Effector memory CD8-positive, alpha-beta T cell (primary cell): ENCODE data around the gene LMAN1.

Source experiments
- ATAC-seq: fragments of 150-1000 bp; cut with Tn5 transposase; replicated peaks from 2 replicates; pipeline ENCODE4 v1.10.0; 2021; ENCODE audit warnings: mild to moderate bottlenecking, moderate library complexity
- DNase-seq, 3 experiments: peaks; one replicate each; pipeline ENCODE4 v3.0.0; 2021
- H3K27ac Mint-ChIP-seq, 2 donors: one replicate each; pipeline ENCODE4 v1.8.0; 2022; ENCODE audit warnings: mild to moderate bottlenecking in 2 of 2, mixed read lengths in 2 of 2, moderate library complexity in 2 of 2
- H3K27me3 Mint-ChIP-seq, 2 donors: one replicate each; pipeline ENCODE4 v1.8.0; 2022; ENCODE audit warnings: mixed read lengths in 2 of 2
- H3K36me3 Mint-ChIP-seq: one replicate; pipeline ENCODE4 v1.8.0; 2022; ENCODE audit warnings: mild to moderate bottlenecking, moderate library complexity, mixed read lengths; ENCODE audit not compliant: insufficient read depth
- H3K4me1 Mint-ChIP-seq, 2 donors: one replicate each; pipeline ENCODE4 v1.8.0; 2022; ENCODE audit warnings: low read depth in 2 of 2, mixed read lengths in 2 of 2
- H3K4me3 Mint-ChIP-seq, 2 donors: one replicate each; pipeline ENCODE4 v1.8.0; 2022; ENCODE audit warnings: mild to moderate bottlenecking in 2 of 2, mixed read lengths in 2 of 2, moderate library complexity in 2 of 2
- H3K9me3 Mint-ChIP-seq, 2 donors: one replicate each; pipeline ENCODE4 v1.8.0; 2022; ENCODE audit warnings: mixed read lengths in 2 of 2
- total RNA-seq, 9 experiments: gene quantifications; one replicate each; lab custom pipeline; 2026; lab: John Stamatoyannopoulos, UW

The LMAN1 gene
- total RNA-seq = 84.8 to 430 (median 158) reads per million in 9 experiments

- H3K36me3 Mint-ChIP-seq = peaks cover 18% of the 10 kb centered on the region
- peak; percentile 80 to 90 (median 89) for DNase-seq
- H3K4me1 Mint-ChIP-seq = peaks cover 14 to 24% of the 10 kb centered on the region in 2 donors
- peak within 1 kb of the TSS; percentile 87 to 88 for H3K27ac Mint-ChIP-seq
- H3K9me3 Mint-ChIP-seq = no peaks in the 10 kb centered on the region
- peak; percentile 86 for ATAC-seq
- H3K4me3 Mint-ChIP-seq = peak within 1 kb of the TSS; percentile 85 to 89
- no peaks in the 10 kb centered on the region for H3K27me3 Mint-ChIP-seq
Measured at GRCh38 chr18:59358712-59359575, at the start of gene LMAN1. Gene LMAN1, minus strand, starts transcription at chr18:59359265. Its CDS starts 21 bp downstream, at chr18:59359244.

- Mint-ChIP-seq H3K4me3 (no peak overlapping the region), H3K9me3 (no peaks in the 10 kb centered on the region), H3K36me3 (no peaks in the 10 kb centered on the region), H3K27me3 (no peaks in the 10 kb centered on the region), H3K27ac (no peak overlapping the region), H3K4me1 (peaks cover 2 to 4% of the 10 kb centered on the region in 2 donors)
- peak; percentile 50 to 65 (median 52) for DNase-seq
- peak; percentile 85 for ATAC-seq
Measured at GRCh38 chr18:59402432-59403090, 43.5 kb upstream of the LMAN1 start.

- DNase-seq (no peak), ATAC-seq (no peak)
- H3K27me3 Mint-ChIP-seq = peaks cover 11 to 12% of the 10 kb centered on the region in 2 donors
- no peak overlapping the region for H3K4me3 Mint-ChIP-seq
- H3K27ac Mint-ChIP-seq = no peak overlapping the region
- H3K4me1 Mint-ChIP-seq = peaks cover 7 to 11% of the 10 kb centered on the region in 2 donors
- peaks cover 3% of the 10 kb centered on the region for H3K36me3 Mint-ChIP-seq
- H3K9me3 Mint-ChIP-seq = no peaks in the 10 kb centered on the region
Measured at GRCh38 chr18:59400407-59400806, 41.3 kb upstream of the LMAN1 start.

GRCh38 chr18:59395226-59396175 is 36.4 kb upstream of the LMAN1 start:
- H3K27me3 Mint-ChIP-seq = peaks cover 34 to 57% of the 10 kb centered on the region in 2 donors
- DNase-seq = no peak
- ATAC-seq = no peak
- peaks cover 3% of the 10 kb centered on the region for H3K36me3 Mint-ChIP-seq
- H3K4me3 Mint-ChIP-seq = peak overlapping the region in 1 of 2 donors; percentile 19
- peaks cover 5 to 8% of the 10 kb centered on the region in 2 donors for H3K4me1 Mint-ChIP-seq
- H3K27ac Mint-ChIP-seq = no peak overlapping the region
- H3K9me3 Mint-ChIP-seq = no peaks in the 10 kb centered on the region

- Mint-ChIP-seq H3K4me1 (peaks cover 5 to 8% of the 10 kb centered on the region in 2 donors), H3K4me3 (no peak overlapping the region), H3K9me3 (no peaks in the 10 kb centered on the region), H3K27me3 (peaks cover 34 to 65% of the 10 kb centered on the region in 2 donors), H3K27ac (no peak overlapping the region), H3K36me3 (peaks cover 3% of the 10 kb centered on the region)
- ATAC-seq = no peak
- no peak for DNase-seq
Measured at GRCh38 chr18:59393381-59393780, 34.3 kb upstream of the LMAN1 start.

GRCh38 chr18:59388817-59389216 is 29.8 kb upstream of the LMAN1 start:
- no peaks in the 10 kb centered on the region for H3K36me3 Mint-ChIP-seq
- no peaks in the 10 kb centered on the region for H3K4me1 Mint-ChIP-seq
- H3K27me3 Mint-ChIP-seq = peaks cover 14 to 38% of the 10 kb centered on the region in 2 donors
- H3K4me3 Mint-ChIP-seq = no peak overlapping the region
- no peak overlapping the region for H3K27ac Mint-ChIP-seq
- DNase-seq = no peak
- no peak for ATAC-seq
- no peaks in the 10 kb centered on the region for H3K9me3 Mint-ChIP-seq

GRCh38 chr18:59387687-59388565 is 28.9 kb upstream of the LMAN1 start:
- no peak for ATAC-seq
- Mint-ChIP-seq H3K4me3 (no peak overlapping the region), H3K27me3 (peaks cover 14 to 30% of the 10 kb centered on the region in 2 donors), H3K36me3 (no peaks in the 10 kb centered on the region), H3K9me3 (no peaks in the 10 kb centered on the region), H3K4me1 (no peaks in the 10 kb centered on the region), H3K27ac (no peak overlapping the region)
- DNase-seq = no peak

- Mint-ChIP-seq H3K27me3 (peaks cover 9 to 22% of the 10 kb centered on the region in 2 donors), H3K27ac (no peak overlapping the region), H3K4me1 (no peaks in the 10 kb centered on the region), H3K4me3 (no peak overlapping the region), H3K36me3 (no peaks in the 10 kb centered on the region), H3K9me3 (no peaks in the 10 kb centered on the region)
- no peak for ATAC-seq
- DNase-seq = no peak
Measured at GRCh38 chr18:59386909-59387686, 28.0 kb upstream of the LMAN1 start.

- Mint-ChIP-seq H3K4me1 (no peaks in the 10 kb centered on the region), H3K27ac (no peak overlapping the region), H3K36me3 (no peaks in the 10 kb centered on the region), H3K4me3 (no peak overlapping the region), H3K27me3 (peaks cover 9 to 19% of the 10 kb centered on the region in 2 donors), H3K9me3 (no peaks in the 10 kb centered on the region)
- ATAC-seq (no peak), DNase-seq (no peak)
Measured at GRCh38 chr18:59385191-59385590, 26.1 kb upstream of the LMAN1 start.

GRCh38 chr18:59383851-59384250 is 24.8 kb upstream of the LMAN1 start:
- DNase-seq = no peak
- no peaks in the 10 kb centered on the region for H3K4me1 Mint-ChIP-seq

GRCh38 chr18:59382383-59382782 is 23.3 kb upstream of the LMAN1 start:
- Mint-ChIP-seq H3K36me3 (no peaks in the 10 kb centered on the region), H3K4me1 (no peaks in the 10 kb centered on the region), H3K4me3 (no peak overlapping the region), H3K9me3 (no peaks in the 10 kb centered on the region), H3K27me3 (peaks cover 32 to 44% of the 10 kb centered on the region in 2 donors), H3K27ac (no peak overlapping the region)
- no peak for ATAC-seq
- no peak for DNase-seq

More at GRCh38 chr18:59383851-59384250, 24.8 kb upstream of the LMAN1 start:
- H3K27me3 Mint-ChIP-seq = peaks cover 18 to 30% of the 10 kb centered on the region in 2 donors
- no peak overlapping the region for H3K27ac Mint-ChIP-seq
- no peak overlapping the region for H3K4me3 Mint-ChIP-seq
- no peaks in the 10 kb centered on the region for H3K9me3 Mint-ChIP-seq
- ATAC-seq = no peak
- H3K36me3 Mint-ChIP-seq = no peaks in the 10 kb centered on the region

GRCh38 chr18:59381949-59382348 is 22.9 kb upstream of the LMAN1 start:
- ATAC-seq = no peak
- H3K27ac Mint-ChIP-seq = no peak overlapping the region
- H3K27me3 Mint-ChIP-seq = peaks cover 37 to 46% of the 10 kb centered on the region in 2 donors
- no peaks in the 10 kb centered on the region for H3K36me3 Mint-ChIP-seq
- no peaks in the 10 kb centered on the region for H3K4me1 Mint-ChIP-seq
- no peaks in the 10 kb centered on the region for H3K9me3 Mint-ChIP-seq
- no peak for DNase-seq
- H3K4me3 Mint-ChIP-seq = no peak overlapping the region
